GM18505 (cell line): Measurements from ENCODE around the gene TTLL5.

Experiments
- ATAC-seq: cut with Tn5 transposase; IDR thresholded peaks from one replicate; pipeline ENCODE4 v1.9.1; 2021; ENCODE audit not compliant: unreplicated experiment
- POLR2A ChIP-seq: IDR thresholded peaks from 4 replicates; pipeline ENCODE4 v1.6.1; 2011; ENCODE audit warnings: borderline replicate concordance; ENCODE audit not compliant: insufficient read depth, insufficient read length; ENCODE audit errors: extremely low read depth

TTLL5 gene

DNA sequence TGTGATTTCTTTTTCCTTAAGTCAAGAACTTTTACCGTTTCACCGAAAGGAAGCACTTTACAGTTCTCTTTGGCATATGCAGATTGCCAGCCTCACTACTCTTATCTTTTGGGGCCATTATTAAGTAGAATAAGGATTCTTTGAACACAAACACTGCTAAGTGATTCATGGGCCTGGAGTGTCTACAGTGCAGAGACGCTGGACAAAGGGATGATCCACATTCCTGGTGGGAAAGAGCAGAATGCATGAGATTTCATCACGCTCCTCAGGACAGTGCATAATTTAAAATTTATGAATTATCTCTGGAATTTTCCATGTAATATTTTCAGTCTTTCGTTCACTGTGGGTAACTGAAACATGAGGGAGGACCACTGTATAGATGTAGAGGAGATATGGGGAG, 90.2 kb downstream of the TTLL5 start:
- no peak for ATAC-seq
- TF ChIP-seq POLR2A = no peak

DNA sequence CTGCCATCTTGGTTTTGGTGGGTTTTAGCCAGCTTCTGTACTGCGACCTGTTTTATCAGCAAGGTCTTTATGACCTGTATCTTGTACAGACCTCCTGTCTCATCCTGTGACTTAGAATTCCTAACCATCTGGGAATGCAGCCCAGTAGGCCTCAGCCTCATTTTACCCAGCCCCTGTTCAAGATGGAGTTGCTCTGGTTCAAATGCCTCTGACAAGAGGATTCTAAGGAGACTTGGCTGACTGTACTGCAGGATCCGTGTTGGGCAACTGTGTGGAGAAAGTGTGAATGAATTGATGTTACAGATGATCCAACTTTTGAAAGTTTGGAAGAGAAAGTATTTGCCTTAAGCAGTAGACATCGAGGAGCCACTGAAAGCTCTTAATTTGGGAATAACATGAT, 91.0 kb downstream of the TTLL5 start:
- ATAC-seq = no peak
- TF ChIP-seq POLR2A = no peak

DNA sequence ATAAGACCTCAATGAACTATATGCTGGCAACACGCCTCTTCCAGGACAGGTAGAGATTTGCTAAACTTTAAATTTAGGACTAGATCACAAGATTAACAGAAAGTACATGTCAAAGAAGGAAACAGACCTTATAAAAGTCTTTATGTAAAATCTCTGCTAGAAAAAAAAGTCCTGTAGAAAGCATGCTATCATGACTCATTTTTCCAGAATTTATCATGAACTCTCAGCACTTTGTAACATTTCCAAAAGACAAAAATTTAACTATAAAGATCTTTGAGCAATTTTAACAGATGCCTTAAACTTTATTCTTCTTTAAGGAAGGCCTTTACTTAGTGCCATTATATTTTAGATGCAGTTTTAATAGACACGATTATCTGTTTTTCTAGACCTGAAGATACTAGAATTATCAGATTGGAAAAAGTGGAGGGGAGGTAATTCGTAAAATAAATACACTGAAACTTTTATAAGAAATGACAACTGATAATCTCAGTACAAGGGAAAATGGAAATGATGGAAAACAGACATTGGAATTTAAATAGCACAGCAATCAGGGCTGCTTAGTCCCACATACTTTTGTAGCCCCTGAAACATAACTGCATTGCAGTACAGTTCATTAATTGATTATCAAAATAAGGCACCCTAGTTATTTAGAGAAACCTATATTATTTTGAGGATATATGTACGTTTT, 92.0 kb downstream of the TTLL5 start:
- no peak for ATAC-seq

DNA sequence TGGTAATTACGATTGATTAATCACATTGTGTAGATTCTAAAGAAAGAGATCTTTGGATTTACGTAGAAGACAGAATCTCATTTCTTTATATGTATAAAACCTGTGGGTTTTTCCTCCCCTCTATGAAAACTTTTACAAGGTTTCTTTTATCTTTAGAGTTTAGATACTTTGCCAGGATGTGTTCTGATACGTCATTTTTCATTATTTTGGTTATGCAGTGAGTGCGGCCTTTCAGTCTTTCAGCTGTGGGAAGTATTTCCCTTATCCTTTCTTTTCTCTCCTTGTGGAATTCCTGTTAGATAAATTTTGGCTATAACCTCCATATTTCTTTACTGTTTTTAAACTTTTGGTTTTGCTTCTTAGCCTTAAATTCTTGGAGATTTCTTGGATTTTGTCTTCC, 92.7 kb downstream of the TTLL5 start:
- no peak for TF ChIP-seq POLR2A
- ATAC-seq = no peak

More for the DNA sequence above, 92.0 kb downstream of the TTLL5 start:
- no peak for TF ChIP-seq POLR2A

DNA sequence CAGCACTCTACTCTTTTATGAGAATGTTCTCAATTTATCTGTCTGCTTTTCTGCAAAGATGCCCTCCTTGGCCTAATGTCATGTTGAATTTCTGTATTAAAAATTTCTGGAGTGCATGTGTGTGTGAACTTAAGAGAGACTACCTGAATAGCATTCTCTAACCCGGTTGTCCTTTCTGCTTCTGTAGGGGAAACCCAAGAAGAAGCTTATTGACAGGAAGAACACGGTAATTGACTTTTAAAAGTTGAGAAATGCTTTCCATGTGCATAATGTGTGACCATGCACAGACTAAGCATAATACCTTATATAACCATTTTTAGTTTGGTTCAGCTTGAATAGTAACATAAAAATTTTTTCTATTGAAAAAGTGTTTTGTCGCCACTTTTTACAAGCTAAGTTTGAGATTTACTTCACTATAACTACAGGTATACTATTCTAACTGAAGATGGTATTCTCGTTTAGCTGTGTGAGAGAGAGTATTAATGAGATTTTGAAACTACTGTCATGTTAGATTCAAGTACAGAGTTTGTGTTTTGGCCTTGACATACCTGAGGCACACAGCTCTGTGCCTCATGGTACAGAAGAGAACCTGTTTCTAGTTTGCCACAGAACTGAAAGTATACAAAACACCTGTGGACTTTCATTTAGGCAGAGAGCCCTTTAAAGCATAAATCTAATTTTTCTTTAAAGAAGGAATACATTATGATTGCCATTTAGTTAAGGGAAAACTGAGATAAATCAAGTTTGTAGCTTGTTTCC, 96.8 kb downstream of the TTLL5 start:
- ATAC-seq = no peak
- no peak for TF ChIP-seq POLR2A

DNA sequence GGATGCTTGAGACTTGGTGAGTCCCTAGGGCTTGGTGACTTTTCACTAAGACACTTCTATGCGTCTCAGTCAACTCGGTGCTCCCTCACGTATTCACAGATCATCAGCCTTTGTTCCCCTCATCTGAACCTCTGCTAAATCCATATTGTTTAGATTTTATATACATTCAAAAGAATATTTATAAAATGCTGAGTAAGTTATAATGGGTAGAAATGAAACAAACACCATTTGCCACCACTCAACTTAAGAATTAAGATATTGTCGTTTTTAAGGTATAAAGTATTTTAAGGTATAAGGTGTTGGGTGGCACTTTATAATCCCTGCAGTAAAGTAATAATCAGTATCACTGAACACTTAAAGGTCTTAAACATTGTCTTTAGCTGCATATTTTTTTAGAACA, 103.0 kb downstream of the TTLL5 start:
- ATAC-seq = no peak

DNA sequence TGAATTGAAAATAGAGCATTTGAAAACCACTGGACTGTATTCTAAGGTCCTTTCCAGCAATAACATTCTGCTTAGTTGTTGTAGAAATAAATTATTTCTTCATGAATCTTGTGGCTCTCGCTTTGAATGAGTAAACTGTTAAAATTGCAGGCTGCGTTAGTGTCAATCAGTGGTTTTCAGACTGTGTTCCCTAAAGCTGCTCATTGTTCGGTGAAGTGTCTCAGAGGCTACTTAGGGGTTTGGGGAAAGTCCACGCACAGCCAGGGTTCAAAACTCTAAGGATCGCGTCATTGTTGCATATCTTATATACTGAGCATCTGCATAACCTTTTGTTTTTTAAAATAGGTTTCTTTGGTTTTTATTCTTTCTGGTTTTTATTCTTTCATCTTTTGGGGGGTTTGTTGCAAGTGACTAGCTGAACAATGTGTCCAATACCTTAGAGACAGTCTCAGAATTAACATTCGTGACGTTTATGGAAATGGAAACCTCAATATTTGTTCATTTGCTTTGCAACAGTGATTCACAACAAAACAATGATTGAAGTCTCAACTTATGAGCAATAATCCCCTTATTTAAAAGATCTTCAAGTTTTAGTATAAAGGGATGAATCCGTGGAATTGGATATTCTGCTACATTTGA, 108.1 kb downstream of the TTLL5 start:
- ATAC-seq = no peak
- no peak for TF ChIP-seq POLR2A

More for the DNA sequence above, 103.0 kb downstream of the TTLL5 start:
- TF ChIP-seq POLR2A = no peak

DNA sequence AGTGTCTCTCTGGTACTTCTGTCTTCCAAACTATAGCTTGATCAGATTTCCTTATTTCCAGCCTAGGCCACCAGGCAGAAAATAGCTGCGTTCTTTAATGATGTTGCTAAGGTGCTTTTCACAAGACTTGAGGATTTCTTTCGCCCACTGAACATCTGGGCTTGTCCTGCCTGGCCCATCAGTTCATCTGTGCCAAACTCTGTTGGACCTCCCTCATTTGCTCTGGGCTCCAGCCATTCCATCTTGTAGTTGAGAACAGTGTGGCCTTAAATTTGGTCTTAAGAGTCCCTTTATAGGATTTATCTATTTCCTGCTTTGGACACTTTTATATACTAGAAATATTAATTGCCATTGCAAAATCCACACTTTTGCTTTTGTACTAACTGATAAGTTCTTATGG, 109.6 kb downstream of the TTLL5 start:
- TF ChIP-seq POLR2A = no peak
- no peak for ATAC-seq

DNA sequence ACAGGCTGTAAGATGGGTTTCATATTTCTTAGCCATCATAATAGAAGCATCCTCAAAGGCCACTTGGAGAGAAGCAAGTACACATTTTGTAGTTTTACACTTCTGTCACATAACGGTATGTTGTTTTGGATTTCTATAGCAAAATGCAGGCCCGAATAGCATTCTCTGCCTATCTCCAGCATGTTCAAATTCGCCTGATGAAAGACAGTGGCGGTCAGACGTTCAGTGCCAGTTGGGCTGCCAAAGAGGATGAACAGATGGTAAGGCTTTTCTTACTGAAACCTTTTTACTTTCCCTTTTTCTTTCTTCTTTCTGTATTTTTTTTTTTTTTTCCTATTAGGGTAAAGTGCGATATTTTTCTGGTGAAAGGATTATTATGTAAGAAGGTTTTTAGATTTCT, 110.5 kb downstream of the TTLL5 start:
- TF ChIP-seq POLR2A = no peak
- no peak for ATAC-seq

DNA sequence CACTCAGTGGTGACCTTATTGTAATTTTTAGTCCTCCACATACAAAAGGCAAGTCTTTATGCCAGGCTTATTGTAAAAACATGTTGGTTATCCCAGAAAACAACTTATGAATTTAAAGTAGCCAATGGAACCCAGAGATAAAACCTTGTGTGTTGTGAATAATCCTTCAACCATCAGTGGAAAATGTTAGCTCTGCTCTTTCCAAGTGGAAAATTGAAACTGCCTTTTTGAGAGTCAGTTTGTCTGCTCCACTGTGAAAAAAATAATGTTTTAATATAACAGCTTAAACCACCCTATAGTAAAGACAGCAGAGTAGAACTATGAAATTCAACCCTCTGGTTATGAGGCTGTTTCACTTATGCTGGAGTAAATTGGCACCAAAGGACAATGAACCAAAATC, 112.0 kb downstream of the TTLL5 start:
- no peak for TF ChIP-seq POLR2A
- ATAC-seq = no peak

DNA sequence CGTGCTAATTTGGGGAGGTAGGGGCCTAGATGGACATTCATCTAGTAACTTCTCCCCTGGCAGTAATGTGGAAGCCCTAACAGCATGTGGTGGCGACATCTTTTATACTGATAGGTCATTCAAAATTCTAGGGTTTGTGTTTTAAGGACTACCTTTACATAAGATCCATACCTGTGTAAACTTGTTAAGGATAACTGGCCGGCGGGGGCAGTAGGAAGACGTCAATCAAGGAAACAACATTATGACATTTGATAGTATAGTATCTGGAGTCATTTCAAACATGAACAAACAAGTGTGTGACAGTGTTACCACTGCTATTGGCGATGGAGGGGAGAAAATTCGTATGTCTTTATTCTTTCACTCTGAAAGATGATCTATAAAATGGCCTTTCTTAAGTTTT, 120.0 kb downstream of the TTLL5 start:
- no peak for TF ChIP-seq POLR2A
- ATAC-seq = no peak

DNA sequence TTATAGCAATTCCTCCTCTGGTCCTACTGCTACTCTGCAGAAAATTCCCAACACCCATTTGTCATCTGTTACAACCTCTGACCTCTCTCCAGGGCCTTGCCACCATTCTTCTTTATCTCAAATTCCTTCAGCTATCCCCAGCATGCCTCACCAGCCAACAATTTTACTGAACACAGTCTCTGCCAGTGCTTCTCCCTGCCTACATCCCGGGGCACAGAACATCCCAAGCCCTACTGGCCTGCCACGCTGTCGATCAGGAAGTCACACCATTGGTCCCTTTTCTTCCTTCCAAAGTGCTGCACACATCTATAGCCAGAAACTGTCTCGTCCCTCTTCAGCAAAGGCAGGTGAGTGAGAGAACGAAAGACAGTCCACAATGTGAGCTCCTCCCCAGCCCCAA, 122.1 kb downstream of the TTLL5 start:
- no peak for TF ChIP-seq POLR2A
- no peak for ATAC-seq

DNA sequence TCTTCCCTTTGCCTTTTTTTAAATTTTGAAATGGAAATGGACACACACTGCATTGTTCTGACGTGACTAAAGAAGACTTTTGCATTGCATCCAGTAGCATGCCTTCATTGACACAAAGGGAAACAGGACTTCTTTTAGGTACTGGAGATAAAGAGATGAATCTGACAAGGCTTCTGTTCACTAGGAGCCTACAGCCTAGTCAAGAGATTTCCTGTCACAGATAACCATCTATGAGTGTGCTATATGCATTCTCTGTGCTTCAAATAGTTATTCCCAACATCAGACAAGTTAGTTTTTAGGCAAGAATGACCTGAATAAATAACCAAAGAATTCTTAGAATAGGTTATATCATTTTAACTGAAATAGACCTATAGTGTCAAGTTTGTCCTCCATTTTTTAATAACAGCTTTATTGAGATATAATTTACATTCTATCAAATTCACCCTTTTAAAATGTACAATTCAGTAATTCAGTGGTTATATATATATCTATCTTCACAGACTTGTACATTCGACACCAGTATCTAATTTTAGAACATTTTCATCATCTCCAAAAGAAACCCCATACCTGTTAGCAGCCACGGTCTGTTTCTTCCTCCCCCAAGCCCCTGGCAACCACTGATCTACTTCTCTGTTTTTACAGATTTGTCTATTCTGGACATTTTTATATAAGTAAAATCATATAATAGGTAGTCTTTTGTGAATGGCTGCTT, 122.7 kb downstream of the TTLL5 start:
- TF ChIP-seq POLR2A = no peak
- ATAC-seq = no peak
